MCF 10A (cell line): ENCODE data around the gene CIT. TPM values are rescaled to one million over a fixed set of nuclear protein-coding genes. Genes with fewer than 3 reads are reported as not detected.

Experiments
- BruUV-seq: library from RNA; stranded (reverse); fragments of 400-500 nt; replicated peaks from 2 replicates; lab custom pipeline; 2021; lab: Mats Ljungman, UMichigan
- CTCF ChIA-PET: fragments of 300-600 bp; sonication (Branson Sonifier 250); formaldehyde crosslinking; extraction: SDS; loops from one replicate; lab custom pipeline; 2021; ENCODE audit warnings: antibody characterized with exemption, inconsistent platforms; lab: Yijun Ruan, JAX
- POLR2A ChIA-PET: fragments of 300-600, 350-650 bp; sonication (Branson Sonifier 250); formaldehyde crosslinking; extraction: SDS; loops from one replicate; lab custom pipeline; 2020; ENCODE audit warnings: antibody characterized with exemption, inconsistent platforms; lab: Yijun Ruan, JAX
- DNase-seq: peaks from one replicate; pipeline ENCODE4 v3.0.0-alpha.2; 2018; ENCODE audit not compliant: unreplicated experiment
- H3K27ac Mint-ChIP-seq: one replicate; pipeline ENCODE4 v1.8.0; 2022; ENCODE audit warnings: mild to moderate bottlenecking, low read depth, mixed read lengths; ENCODE audit not compliant: unreplicated experiment
- H3K27me3 Mint-ChIP-seq: one replicate; pipeline ENCODE4 v1.8.0; 2022; ENCODE audit warnings: mixed read lengths; ENCODE audit not compliant: insufficient read depth, unreplicated experiment
- H3K36me3 Mint-ChIP-seq: one replicate; pipeline ENCODE4 v1.8.0; 2022; ENCODE audit warnings: mild to moderate bottlenecking, moderate library complexity, mixed read lengths; ENCODE audit not compliant: insufficient read depth, unreplicated experiment
- H3K4me1 Mint-ChIP-seq: one replicate; pipeline ENCODE4 v1.8.0; 2022; ENCODE audit warnings: mixed read lengths; ENCODE audit not compliant: insufficient read depth, unreplicated experiment
- H3K4me3 Mint-ChIP-seq: one replicate; pipeline ENCODE4 v1.8.0; 2022; ENCODE audit warnings: mild to moderate bottlenecking, moderate library complexity, mixed read lengths; ENCODE audit not compliant: unreplicated experiment
- H3K9me3 Mint-ChIP-seq: one replicate; pipeline ENCODE4 v1.8.0; 2022; ENCODE audit warnings: mixed read lengths; ENCODE audit not compliant: unreplicated experiment
- CTCF ChIP-seq: fragments of 200-600 bp; IDR thresholded peaks from one replicate; pipeline ENCODE4 v1.8.0; 2022; ENCODE audit warnings: antibody characterized with exemption, mild to moderate bottlenecking; ENCODE audit not compliant: unreplicated experiment
- intact Hi-C: fragments of 100-400 bp; cut with micrococcal nuclease; formaldehyde crosslinking; loops from 2 replicates; pipeline ENCODE4 v1.14.1; 2022
- total RNA-seq: library from RNA; stranded (reverse); gene quantifications from 2 replicates; pipeline ENCODE4 v1.2.3, GENCODE V29; 2022

CIT gene
- total RNA-seq, 1 experiment from 2014 or later: 25.0 TPM

- Mint-ChIP-seq H3K27me3 (no peaks in the 10 kb centered on the region), H3K4me1 (no peaks in the 10 kb centered on the region), H3K27ac (no peak overlapping the region), H3K36me3 (peaks cover 24% of the 10 kb centered on the region), H3K4me3 (no peak overlapping the region), H3K9me3 (no peaks in the 10 kb centered on the region)
- no peak for TF ChIP-seq CTCF
- POLR2A ChIA-PET: no interaction called here
- intact Hi-C loops: no loop called here
- CTCF ChIA-PET: no interaction called here
- no TSS peak for BruUV-seq
- no peak for DNase-seq
Measured at GRCh38 chr12:119730381-119730780, 146.7 kb downstream of the CIT start.

GRCh38 chr12:119729871-119730270 is 147.2 kb downstream of the CIT start:
- Mint-ChIP-seq H3K27me3 (no peaks in the 10 kb centered on the region), H3K36me3 (peaks cover 24% of the 10 kb centered on the region), H3K9me3 (no peaks in the 10 kb centered on the region), H3K4me3 (no peak overlapping the region), H3K27ac (no peak overlapping the region), H3K4me1 (no peaks in the 10 kb centered on the region)
- TF ChIP-seq CTCF: no peak
- intact Hi-C loops: no loop called here
- DNase-seq: no peak
- CTCF ChIA-PET: no interaction called here
- BruUV-seq: no TSS peak
- POLR2A ChIA-PET: no interaction called here

- peaks cover 19% of the 10 kb centered on the region for H3K36me3 Mint-ChIP-seq
- no peak overlapping the region for H3K4me3 Mint-ChIP-seq
- no peaks in the 10 kb centered on the region for H3K4me1 Mint-ChIP-seq
- H3K9me3 Mint-ChIP-seq: no peaks in the 10 kb centered on the region
- DNase-seq: no peak
- no peaks in the 10 kb centered on the region for H3K27me3 Mint-ChIP-seq
- no TSS peak for BruUV-seq
- ChIA-PET POLR2A (interaction anchor here (1.0 kb wide), 1 partner anchor 12 kb away, joined by 3 read pairs; no protein-coding TSS in a partner anchor), CTCF (interaction anchor here (0.8 to 0.9 kb wide), 2 partner anchors 27 to 34 kb away, joined by 3 to 6 read pairs; no protein-coding TSS in a partner anchor)
- H3K27ac Mint-ChIP-seq: no peak overlapping the region
- intact Hi-C loops: no loop called here
- no peak for TF ChIP-seq CTCF
Measured at GRCh38 chr12:119728444-119728745, 148.7 kb downstream of the CIT start.

- no peak for TF ChIP-seq CTCF
- no TSS peak for BruUV-seq
- DNase-seq: no peak
- H3K27ac Mint-ChIP-seq: no peak overlapping the region
- no peaks in the 10 kb centered on the region for H3K9me3 Mint-ChIP-seq
- no peaks in the 10 kb centered on the region for H3K27me3 Mint-ChIP-seq
- H3K36me3 Mint-ChIP-seq: peaks cover 21% of the 10 kb centered on the region
- ChIA-PET CTCF (interaction anchor here (0.6 to 0.9 kb wide), 3 partner anchors 13 to 1332 kb away, joined by 3 read pairs; no protein-coding TSS in a partner anchor), POLR2A (interaction anchor here (1.0 kb wide), 1 partner anchor 12 kb away, joined by 3 read pairs; no protein-coding TSS in a partner anchor)
- no peak overlapping the region for H3K4me3 Mint-ChIP-seq
- no peaks in the 10 kb centered on the region for H3K4me1 Mint-ChIP-seq
- intact Hi-C loops: no loop called here
Measured at GRCh38 chr12:119727600-119728443, 149.3 kb downstream of the CIT start.
